Liver (tissue), 9 donors: ENCODE results near the gene ACOT8. TPM values are rescaled to one million over a fixed set of nuclear protein-coding genes. Genes with fewer than 3 reads are reported as not detected.

Experiments used
- DNase-seq: peaks from one replicate; pipeline ENCODE4 v3.0.0-alpha.2; 2017; ENCODE audit warnings: low spot score
- H3K27ac ChIP-seq, 2 donors: one replicate each; pipeline ENCODE4 v1.7.0; 2013; ENCODE audit warnings: inconsistent platforms in 2 of 2, low read length in 2 of 2, control low read depth in 1 of 2, low read depth in 1 of 2, mild to moderate bottlenecking in 1 of 2
- H3K27me3 ChIP-seq, 4 donors: one replicate each; pipeline versions ENCODE4 v1.6.1 to v1.7.0; 2013; ENCODE audit warnings: low read length in 3 of 4, inconsistent platforms in 1 of 4, mild to moderate bottlenecking in 1 of 4, moderate library complexity in 1 of 4; ENCODE audit not compliant: control insufficient read depth in 4 of 4, insufficient read depth in 4 of 4
- H3K36me3 ChIP-seq, 4 donors: one replicate each; pipeline versions ENCODE4 v1.6.1 to v1.7.0; 2013; ENCODE audit warnings: low read length in 3 of 4, mild to moderate bottlenecking in 3 of 4, low read depth in 1 of 4, moderate library complexity in 1 of 4; ENCODE audit not compliant: control insufficient read depth in 4 of 4, insufficient read depth in 3 of 4
- H3K4me1 ChIP-seq, 4 donors: one replicate each; pipeline versions ENCODE4 v1.6.1 to v1.7.0; 2013; ENCODE audit warnings: low read length in 3 of 4, mild to moderate bottlenecking in 3 of 4, moderate library complexity in 1 of 4; ENCODE audit not compliant: control insufficient read depth in 4 of 4, insufficient read depth in 4 of 4
- H3K4me3 ChIP-seq, 3 donors: one replicate each; pipeline versions ENCODE4 v1.6.1 to v1.7.0; 2013; ENCODE audit warnings: low read length in 3 of 3, control low read depth in 1 of 3, low read depth in 1 of 3, mild to moderate bottlenecking in 1 of 3
- H3K9ac ChIP-seq, 2 donors: one replicate each; pipeline ENCODE4 v1.7.0; 2013; ENCODE audit warnings: low read length in 2 of 2, mild to moderate bottlenecking in 2 of 2, moderate library complexity in 2 of 2, control low read depth in 1 of 2, low read depth in 1 of 2
- H3K9me3 ChIP-seq, 4 donors: one replicate each; pipeline versions ENCODE4 v1.6.1 to v1.7.0; 2013; ENCODE audit warnings: low read length in 3 of 4; ENCODE audit not compliant: control insufficient read depth in 4 of 4
- ATF3 ChIP-seq: IDR thresholded peaks from 2 replicates; pipeline ENCODE4 v1.6.1; 2016; ENCODE audit warnings: antibody characterized with exemption
- CTCF ChIP-seq: fragments of 150-350 bp; IDR thresholded peaks from 2 replicates; pipeline ENCODE4 v1.5.1; 2017; ENCODE audit warnings: improper control_type of control experiment, low read depth, low read length; ENCODE audit not compliant: missing input control
- EGR1 ChIP-seq, 2 donors: IDR thresholded peaks; 2 replicates each; pipeline ENCODE4 v1.6.1; 2016 to 2018; ENCODE audit warnings: antibody characterized with exemption in 2 of 2, low read depth in 2 of 2
- FOXA1 ChIP-seq: IDR thresholded peaks from 2 replicates; pipeline ENCODE4 v1.6.1; 2016; ENCODE audit warnings: antibody characterized with exemption
- FOXA2 ChIP-seq: IDR thresholded peaks from 2 replicates; pipeline ENCODE4 v1.6.1; 2016; ENCODE audit warnings: antibody characterized with exemption
- GABPA ChIP-seq, 2 donors: IDR thresholded peaks in 1 of 2; conservative IDR thresholded peaks in 1 of 2; 2 replicates each; pipeline ENCODE4 v1.6.1; 2016; ENCODE audit warnings: antibody characterized with exemption in 2 of 2, mild to moderate bottlenecking in 1 of 2, moderate library complexity in 1 of 2
- HNF4A ChIP-seq, 2 donors: conservative IDR thresholded peaks; 2 replicates each; pipeline ENCODE4 v1.6.1; 2016; ENCODE audit warnings: antibody characterized with exemption in 2 of 2, mild to moderate bottlenecking in 2 of 2
- HNF4G ChIP-seq: IDR thresholded peaks from 2 replicates; pipeline ENCODE4 v1.6.1; 2016; ENCODE audit warnings: antibody characterized with exemption
- JUND ChIP-seq, 2 donors: IDR thresholded peaks; 2 replicates each; pipeline ENCODE4 v1.6.1; 2016; ENCODE audit warnings: antibody characterized with exemption in 2 of 2
- MAX ChIP-seq: IDR thresholded peaks from 2 replicates; pipeline ENCODE4 v1.6.1; 2016; ENCODE audit warnings: antibody characterized with exemption
- NR2F2 ChIP-seq: IDR thresholded peaks from 2 replicates; pipeline ENCODE4 v1.6.1; 2016; ENCODE audit warnings: antibody characterized with exemption
- RAD21 ChIP-seq, 2 donors: IDR thresholded peaks; 2 replicates each; pipeline ENCODE4 v1.6.1; 2016; ENCODE audit warnings: antibody characterized with exemption in 2 of 2, mild to moderate bottlenecking in 2 of 2
- REST ChIP-seq: IDR thresholded peaks from 2 replicates; pipeline ENCODE4 v1.6.1; 2016; ENCODE audit warnings: antibody characterized with exemption, mild to moderate bottlenecking
- RXRA ChIP-seq, 2 donors: IDR thresholded peaks; 2 replicates each; pipeline ENCODE4 v1.6.1; 2017 to 2018; ENCODE audit warnings: antibody characterized with exemption in 2 of 2, mild to moderate bottlenecking in 1 of 2
- SP1 ChIP-seq: IDR thresholded peaks from 2 replicates; pipeline ENCODE4 v1.6.1; 2018; ENCODE audit warnings: antibody characterized with exemption, mild to moderate bottlenecking
- TAF1 ChIP-seq: conservative IDR thresholded peaks from 2 replicates; pipeline ENCODE4 v1.6.1; 2016; ENCODE audit warnings: antibody characterized with exemption, mild to moderate bottlenecking
- YY1 ChIP-seq: IDR thresholded peaks from 2 replicates; pipeline ENCODE4 v1.6.1; 2016; ENCODE audit warnings: antibody characterized with exemption, mild to moderate bottlenecking
- ZBTB33 ChIP-seq: IDR thresholded peaks from 2 replicates; pipeline ENCODE4 v1.6.1; 2016; ENCODE audit warnings: antibody characterized with exemption
- WGBS: extraction: QIAGEN DNeasy Blood & Tissue Kit; methylation state at CpG from one replicate; pipeline ENCODE4 v1.1.7; 2013; 5-methylcytosine and 5-hydroxymethylcytosine counted together
- polyA plus RNA-seq, 2 donors: library from polyadenylated mRNA; stranded (reverse) in 1 of 2; unstranded in 1 of 2; fragments of 200-250 nt in 1 of 2; fragments of >200 nt in 1 of 2; fragmentation: Nextera tagmentation in 1 of 2; extraction: Ambion mirVana in 1 of 2; gene quantifications; one replicate each; pipeline versions ENCODE4 v1.2.1 to v1.2.3, GENCODE V29; 2013 to 2015
- total RNA-seq, 2 donors: library from RNA; depleted of rRNA; stranded (reverse); fragments of >200 nt; gene quantifications; one replicate each; pipeline ENCODE4 v1.2.3, GENCODE V29; 2014
- donor health status: healthy.
- donor health status: healthy.
- donor health status: healthy.
- donor health status: healthy.
- donor health status: healthy.

ACOT8 gene
- total and polyA plus RNA-seq, 4 donors: 24.4 to 27.1 (median 24.5) TPM

GRCh38 chr20:45892049-45892825 is 35.0 kb upstream of the ACOT8 start:
- Histone ChIP-seq H3K4me1 (peaks cover 2 to 49% (median 40%) of the 10 kb centered on the region in 4 donors), H3K27me3 (no peaks in the 10 kb centered on the region), H3K9me3 (no peaks in the 10 kb centered on the region), H3K9ac (peak overlapping the region in 1 of 2 donors; percentile 85), H3K36me3 (peaks cover 10 to 37% (median 18%) of the 10 kb centered on the region in 4 donors), H3K4me3 (peak overlapping the region; percentile 69 to 83 (median 77)), H3K27ac (no peak overlapping the region)
- TF ChIP-seq FOXA2 (no peak), CTCF (peak; percentile 7), SP1 (no peak), ZBTB33 (no peak)
- 76% methylated on average over 9 of the region's 9 CpGs for WGBS
- no peak for DNase-seq

GRCh38 chr20:45890985-45891983 is 34.1 kb upstream of the ACOT8 start, which contains the start of the genes CTSA and NEURL2:
Gene CTSA (plus strand): TSS chr20:45891335. CDS start chr20:45891569, 234 bp downstream.
Gene NEURL2 (minus strand): TSS chr20:45891208. CDS start chr20:45890991, 217 bp downstream.
- H3K4me1 ChIP-seq: peaks cover 2 to 49% (median 40%) of the 10 kb centered on the region in 4 donors
- no peaks in the 10 kb centered on the region for H3K9me3 ChIP-seq
- peaks cover 5 to 34% (median 19%) of the 10 kb centered on the region in 4 donors for H3K36me3 ChIP-seq
- H3K27ac ChIP-seq: peak within 1 kb of the TSS; percentile 92 to 95
- DNase-seq: peak; percentile 90
- WGBS: 1% methylated on average over 78 of the region's 78 CpGs
- H3K4me3 ChIP-seq: peak within 1 kb of the TSS; percentile 69 to 83 (median 77)
- H3K27me3 ChIP-seq: no peaks in the 10 kb centered on the region
- peak within 1 kb of the TSS; percentile 60 to 85 for H3K9ac ChIP-seq
- TF ChIP-seq YY1: peak; percentile 96
- peak; percentile 86 for TF ChIP-seq REST
- TF ChIP-seq EGR1 (IDR thresholded peaks at IDR 0.05; ENCODE audit: low read depth in 2 of 2): peak; percentile 33 to 59
- peak; percentile 92 to 93 for TF ChIP-seq RXRA (IDR thresholded peaks at IDR 0.05)
- peak; percentile 88 for TF ChIP-seq NR2F2
- TF ChIP-seq SP1: peak; percentile 81
- TF ChIP-seq HNF4G: peak; percentile 93
- no peak for TF ChIP-seq TAF1
- TF ChIP-seq FOXA1: no peak
- peak in 1 of 2 donors; percentile 70 for TF ChIP-seq GABPA (IDR thresholded peaks at IDR 0.05 in 1 of 2, conservative IDR thresholded peaks at IDR 0.05 in 1 of 2)
- TF ChIP-seq ZBTB33: peak; percentile 83
- peak; percentile 93 for TF ChIP-seq MAX
- peak; percentile 45 for TF ChIP-seq ATF3
- peak in 1 of 2 donors; percentile 23 for TF ChIP-seq JUND (IDR thresholded peaks at IDR 0.05)
- peak; percentile 95 to 98 for TF ChIP-seq HNF4A (conservative IDR thresholded peaks at IDR 0.05)
- TF ChIP-seq RAD21 (IDR thresholded peaks at IDR 0.05): peak; percentile 33 to 37
- TF ChIP-seq FOXA2: no peak
